Adrenal gland (tissue), 5 donors: ENCODE data around the gene CHTF18.

ENCODE experiments used
- POLR2A ChIP-seq, 2 donors: fragments of 450-650 bp; IDR thresholded peaks; one replicate each; pipeline ENCODE4 v1.6.1; 2017; ENCODE audit warnings: antibody characterized with exemption in 2 of 2, mild to moderate bottlenecking in 2 of 2, moderate library complexity in 1 of 2
- TF ChIP-seq, protein P1 (sequence below), 6 experiments: fragments of 450-650 bp in 4 of 6; fragments of 200-600 bp in 2 of 6; sonication (generic) in 1 of 6; IDR thresholded peaks; 1 replicate in 5 of 6; 2 replicates in 1 of 6; pipeline versions ENCODE4 v1.5.1 to v1.8.0; 2016 to 2021; ENCODE audit warnings: antibody characterized with exemption in 6 of 6, mild to moderate bottlenecking in 2 of 6, moderate library complexity in 1 of 6
- donor health status: DM: no; HTN: no; CAD: no.

DNA sequence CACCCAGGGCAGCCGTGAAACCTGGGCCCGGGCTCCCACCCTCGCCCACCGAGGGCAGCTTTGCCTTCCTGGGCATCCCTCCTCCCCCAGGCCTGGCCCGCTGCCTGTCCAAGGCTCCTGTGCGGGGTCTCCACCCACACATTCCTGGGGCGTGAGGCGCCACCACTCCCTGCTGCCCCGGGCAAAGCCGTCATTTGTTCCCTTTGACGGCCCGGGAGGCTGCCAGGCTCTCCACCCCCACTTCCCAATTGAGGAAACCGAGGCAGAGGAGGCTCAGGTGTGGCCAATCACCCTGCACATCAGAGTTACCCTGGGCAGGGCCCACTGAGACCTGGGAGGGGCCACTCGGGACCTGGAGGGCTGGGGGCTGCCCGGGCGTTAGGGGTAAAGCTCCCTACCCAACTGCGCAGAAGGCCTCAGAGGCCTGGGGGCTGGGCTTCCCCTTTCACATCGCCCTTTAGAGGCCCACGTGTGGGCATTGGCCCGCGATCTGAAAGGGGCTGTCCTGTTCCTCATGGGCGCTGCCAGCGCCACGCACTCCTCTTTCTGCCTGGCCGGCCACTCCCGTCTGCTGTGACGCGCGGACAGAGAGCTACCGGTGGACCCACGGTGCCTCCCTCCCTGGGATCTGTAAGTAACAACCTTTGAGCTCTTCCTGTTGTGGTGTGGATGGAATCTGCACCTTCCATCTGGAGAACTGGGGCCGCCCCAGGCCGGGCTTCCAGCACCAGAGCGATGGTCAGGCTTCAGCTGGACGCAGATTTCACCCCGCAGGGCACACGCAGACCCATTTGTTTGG, 27.7 kb upstream of the CHTF18 start, which contains the start of gene MSLN:
- no peak for TF ChIP-seq POLR2A (IDR thresholded peaks at IDR 0.05)
- TF ChIP-seq, protein P1, sequence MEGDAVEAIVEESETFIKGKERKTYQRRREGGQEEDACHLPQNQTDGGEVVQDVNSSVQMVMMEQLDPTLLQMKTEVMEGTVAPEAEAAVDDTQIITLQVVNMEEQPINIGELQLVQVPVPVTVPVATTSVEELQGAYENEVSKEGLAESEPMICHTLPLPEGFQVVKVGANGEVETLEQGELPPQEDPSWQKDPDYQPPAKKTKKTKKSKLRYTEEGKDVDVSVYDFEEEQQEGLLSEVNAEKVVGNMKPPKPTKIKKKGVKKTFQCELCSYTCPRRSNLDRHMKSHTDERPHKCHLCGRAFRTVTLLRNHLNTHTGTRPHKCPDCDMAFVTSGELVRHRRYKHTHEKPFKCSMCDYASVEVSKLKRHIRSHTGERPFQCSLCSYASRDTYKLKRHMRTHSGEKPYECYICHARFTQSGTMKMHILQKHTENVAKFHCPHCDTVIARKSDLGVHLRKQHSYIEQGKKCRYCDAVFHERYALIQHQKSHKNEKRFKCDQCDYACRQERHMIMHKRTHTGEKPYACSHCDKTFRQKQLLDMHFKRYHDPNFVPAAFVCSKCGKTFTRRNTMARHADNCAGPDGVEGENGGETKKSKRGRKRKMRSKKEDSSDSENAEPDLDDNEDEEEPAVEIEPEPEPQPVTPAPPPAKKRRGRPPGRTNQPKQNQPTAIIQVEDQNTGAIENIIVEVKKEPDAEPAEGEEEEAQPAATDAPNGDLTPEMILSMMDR (IDR thresholded peaks at IDR 0.05): no peak
